ENCODE results near the gene RAPGEF5.

The RAPGEF5 gene

GRCh38 chr7:22213081-22213480 is 143.9 kb downstream of the RAPGEF5 start:
- DNase-seq: no peak

DNA sequence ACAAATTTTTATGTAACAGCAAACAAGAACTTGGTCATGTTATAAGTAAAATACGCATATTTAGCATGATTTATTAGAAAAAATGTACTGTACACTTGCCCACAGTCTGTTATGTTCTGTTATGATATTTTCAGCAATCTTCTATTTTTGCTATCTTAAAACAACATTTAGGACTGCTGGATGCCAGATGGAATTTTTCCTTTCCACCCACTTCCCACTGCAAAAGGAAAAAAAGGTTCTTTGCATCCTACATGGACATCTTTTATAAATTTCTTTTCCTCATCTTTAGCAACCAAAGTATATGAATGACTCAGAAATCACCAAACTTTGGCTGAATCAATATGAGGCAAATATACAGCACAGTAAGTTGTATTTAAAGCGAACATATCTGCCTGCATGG is 146.0 kb downstream of the RAPGEF5 start:
- DNase-seq: no peak

- no peak for DNase-seq
Measured at GRCh38 chr7:22210355-22210754, 146.6 kb downstream of the RAPGEF5 start.

DNA sequence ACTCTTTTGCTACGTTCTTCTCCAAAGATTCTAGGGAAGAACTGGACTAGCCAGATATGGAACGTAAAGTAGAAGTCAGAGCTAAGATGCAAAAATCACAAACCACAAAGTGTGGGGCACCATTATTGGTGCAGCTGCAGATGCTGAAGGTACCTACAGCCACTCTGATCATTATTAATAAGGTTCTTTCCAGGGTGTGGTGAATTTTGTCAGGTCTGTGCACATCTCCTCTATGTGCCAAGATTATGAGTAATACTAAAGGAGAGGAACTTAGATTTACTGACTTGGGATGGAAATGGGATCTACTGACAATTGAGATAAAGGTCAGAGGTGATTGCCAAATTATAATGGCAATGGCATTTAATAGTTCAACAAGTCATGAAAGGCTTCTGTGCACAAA is 148.2 kb downstream of the RAPGEF5 start:
- no peak for DNase-seq

DNA sequence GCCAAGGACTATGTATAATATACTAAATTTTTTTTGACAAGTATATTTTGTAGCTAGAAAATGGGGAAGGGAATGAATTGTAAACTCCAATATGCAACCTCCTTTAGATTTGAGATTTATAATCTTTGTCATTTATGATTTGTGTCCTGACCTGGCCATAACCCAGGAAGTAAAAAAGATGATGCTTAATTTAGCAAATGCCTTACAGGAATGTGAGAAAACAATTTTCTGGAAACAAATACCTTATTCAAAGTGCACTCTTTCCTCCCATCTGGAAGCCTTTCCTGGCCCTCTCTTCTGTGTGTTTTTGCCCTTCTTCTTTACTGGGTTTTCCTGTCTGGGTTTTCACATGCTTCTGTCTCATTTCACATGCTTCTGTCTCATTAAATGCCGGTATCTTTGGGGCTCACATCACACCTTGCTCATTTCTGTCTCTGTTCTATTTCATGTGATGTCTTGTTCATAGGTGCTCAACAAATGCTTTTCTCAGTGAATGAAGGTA is 149.2 kb downstream of the RAPGEF5 start:
- DNase-seq: no peak

DNA sequence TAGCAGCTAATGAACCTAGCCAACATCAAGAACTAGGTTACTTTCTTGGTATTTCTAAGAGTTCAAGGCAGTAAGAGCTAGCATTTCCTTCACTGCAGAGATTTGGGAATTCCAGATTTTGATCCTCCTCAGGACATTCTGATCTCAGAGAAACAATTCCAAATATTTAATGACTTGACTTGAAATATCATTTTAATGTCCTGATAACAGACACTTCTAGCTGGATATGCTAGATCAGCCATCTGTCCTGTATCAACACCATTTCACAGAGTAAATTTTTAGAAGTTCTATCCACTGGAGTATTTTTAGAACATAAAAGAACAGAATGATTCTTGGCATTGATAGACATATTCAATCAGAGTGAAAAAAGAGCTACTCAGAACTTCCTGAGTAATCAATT is 151.3 kb downstream of the RAPGEF5 start:
- no peak for DNase-seq

DNA sequence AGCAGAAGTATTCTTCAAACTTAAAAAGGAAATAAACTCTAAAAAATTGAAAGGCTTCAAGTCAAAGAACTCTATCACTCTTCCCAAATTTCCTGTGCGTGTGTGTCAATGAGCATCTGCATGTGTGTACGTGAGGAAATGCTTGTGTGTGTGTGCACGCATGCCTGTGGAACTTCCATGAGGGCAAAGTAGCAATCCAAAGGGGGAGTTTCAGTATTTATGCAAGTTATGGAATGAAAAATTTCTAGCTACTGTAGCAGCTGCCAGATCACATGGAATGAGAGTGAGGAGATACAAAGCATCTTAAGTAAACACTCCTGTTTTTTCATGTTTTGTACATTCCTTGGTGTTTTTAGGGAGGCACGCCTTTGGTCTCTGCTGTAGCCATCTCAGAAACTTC is 152.6 kb downstream of the RAPGEF5 start:
- DNase-seq: no peak

DNA sequence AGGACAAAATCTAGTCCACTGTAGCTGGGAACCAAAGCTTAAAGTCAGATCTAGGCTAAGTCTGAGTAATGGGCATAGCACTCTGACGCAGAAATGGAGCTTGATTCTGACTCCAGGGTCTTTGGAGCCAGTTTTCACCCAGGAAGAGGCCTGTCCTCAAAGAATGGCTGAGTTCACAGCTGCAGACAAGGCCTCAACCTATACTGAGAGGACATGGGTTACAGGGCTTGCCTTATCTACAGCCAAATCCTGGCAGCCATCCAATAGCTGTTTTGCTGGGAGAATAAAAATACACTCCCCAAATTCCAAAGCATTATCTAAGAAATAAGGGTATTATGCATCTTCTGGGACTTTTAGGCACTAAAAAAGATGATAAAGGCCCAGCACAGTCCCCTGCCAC is 154.8 kb downstream of the RAPGEF5 start:
- no peak for DNase-seq

GRCh38 chr7:22201186-22201880 is 155.6 kb downstream of the RAPGEF5 start:
- DNase-seq: no peak

GRCh38 chr7:22200777-22201176 is 156.2 kb downstream of the RAPGEF5 start:
- no peak for DNase-seq

GRCh38 chr7:22200238-22200637 is 156.7 kb downstream of the RAPGEF5 start:
- no peak for DNase-seq

DNA sequence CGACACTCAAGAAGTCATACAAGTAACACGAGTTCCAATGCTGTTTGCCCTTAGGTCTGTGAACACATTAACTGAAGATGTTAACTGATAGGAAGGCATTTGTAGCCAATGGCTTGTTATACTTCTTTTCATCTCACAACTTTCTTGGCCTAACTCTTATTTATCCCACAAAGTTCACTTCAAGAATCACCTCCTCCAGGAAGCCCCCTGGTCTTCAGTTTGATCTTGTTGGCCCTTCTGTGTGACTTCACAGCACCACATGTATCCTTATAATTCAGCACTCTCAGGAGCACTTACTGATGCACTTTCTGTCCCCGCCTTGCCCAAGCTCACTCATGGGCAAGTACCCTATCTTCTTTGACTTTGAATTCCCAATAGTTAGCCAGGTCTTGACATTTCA is 159.6 kb downstream of the RAPGEF5 start:
- DNase-seq: no peak

DNA sequence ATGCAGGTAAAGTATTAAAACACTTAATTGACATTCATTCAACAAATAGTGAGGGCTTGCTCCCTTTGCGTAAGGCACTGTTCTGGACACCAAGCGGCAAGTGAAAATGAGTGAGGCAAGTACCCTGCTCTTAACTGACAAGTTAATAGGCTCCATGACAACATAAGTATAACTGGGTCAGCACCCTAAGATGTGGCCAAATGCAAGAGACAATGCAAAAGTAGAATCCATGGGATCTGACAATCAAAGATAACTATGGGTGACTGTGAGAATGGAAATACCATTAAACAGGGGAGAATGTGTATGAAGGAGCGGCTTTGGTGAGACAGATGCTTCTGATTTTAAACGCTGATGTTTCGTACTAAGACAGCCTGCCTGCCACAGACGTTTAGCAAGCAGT is 160.5 kb downstream of the RAPGEF5 start:
- no peak for DNase-seq

GRCh38 chr7:22195397-22196172 is 161.4 kb downstream of the RAPGEF5 start:
- DNase-seq: no peak

GRCh38 chr7:22194658-22195273 is 162.2 kb downstream of the RAPGEF5 start:
- no peak for DNase-seq

DNA sequence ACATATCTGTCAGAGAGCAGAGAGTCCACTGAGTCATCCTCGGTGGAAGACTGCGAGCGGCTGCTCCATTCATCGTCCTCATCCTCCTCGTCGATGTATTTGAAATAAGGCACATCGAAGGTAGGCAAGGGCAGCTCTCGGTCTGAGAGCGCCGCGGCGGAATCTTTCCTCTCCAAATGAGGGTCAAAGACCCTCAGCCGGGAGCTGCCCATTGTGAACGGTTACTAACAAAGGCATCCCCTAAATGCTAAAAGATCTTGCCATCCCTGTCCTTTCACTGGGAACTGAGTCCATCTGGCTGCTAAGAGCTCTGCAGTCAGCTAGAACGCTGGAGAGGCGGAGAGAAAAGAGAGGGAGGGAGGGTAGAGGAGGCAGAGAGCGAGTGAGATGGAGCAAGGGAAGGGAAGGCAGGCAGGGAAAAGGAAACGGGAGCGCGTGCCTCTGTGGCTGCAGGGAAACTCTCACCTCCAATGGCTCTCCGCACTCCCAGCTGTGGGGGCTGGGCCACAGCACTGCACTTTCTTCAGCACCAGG is 163.4 kb downstream of the RAPGEF5 start:
- DNase-seq: no peak

DNA sequence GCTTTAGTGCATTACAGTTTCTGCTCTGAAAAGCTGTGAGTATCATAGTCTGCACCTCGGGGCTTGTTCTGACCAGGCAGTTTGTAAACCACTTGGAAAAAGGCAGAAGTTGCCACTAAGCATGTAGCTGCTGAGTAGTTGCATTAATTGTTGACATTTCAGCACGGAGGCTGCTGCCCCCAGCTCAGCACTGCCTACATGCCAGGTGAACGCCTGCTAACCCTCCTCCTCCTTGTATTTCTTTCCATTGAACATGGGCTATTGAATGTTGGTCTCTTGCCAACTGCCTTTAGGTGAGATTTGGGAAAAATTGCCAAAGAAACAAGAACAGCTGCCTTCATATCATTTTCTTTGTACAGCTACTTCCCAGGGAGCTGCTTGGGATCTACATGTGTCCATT is 164.2 kb downstream of the RAPGEF5 start:
- no peak for DNase-seq

DNA sequence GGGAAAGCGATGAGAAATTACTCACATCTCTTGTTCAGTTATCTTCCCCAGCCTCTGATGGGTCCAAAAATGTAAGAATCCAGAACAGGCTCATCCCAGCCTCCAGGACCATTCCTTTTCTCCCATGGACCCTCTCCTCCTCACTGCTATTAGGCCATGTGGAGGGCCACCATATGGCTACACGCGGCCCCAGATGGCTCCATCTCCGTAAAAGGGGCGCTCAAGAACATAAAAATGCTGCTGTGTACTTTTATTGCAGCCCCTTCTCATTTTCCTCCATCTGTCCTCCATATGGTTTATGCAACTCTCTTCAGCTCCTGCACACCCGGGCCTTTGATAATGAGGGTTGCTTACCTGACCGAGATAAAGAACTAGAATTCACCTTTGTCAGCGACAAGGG is 166.2 kb downstream of the RAPGEF5 start:
- no peak for DNase-seq

DNA sequence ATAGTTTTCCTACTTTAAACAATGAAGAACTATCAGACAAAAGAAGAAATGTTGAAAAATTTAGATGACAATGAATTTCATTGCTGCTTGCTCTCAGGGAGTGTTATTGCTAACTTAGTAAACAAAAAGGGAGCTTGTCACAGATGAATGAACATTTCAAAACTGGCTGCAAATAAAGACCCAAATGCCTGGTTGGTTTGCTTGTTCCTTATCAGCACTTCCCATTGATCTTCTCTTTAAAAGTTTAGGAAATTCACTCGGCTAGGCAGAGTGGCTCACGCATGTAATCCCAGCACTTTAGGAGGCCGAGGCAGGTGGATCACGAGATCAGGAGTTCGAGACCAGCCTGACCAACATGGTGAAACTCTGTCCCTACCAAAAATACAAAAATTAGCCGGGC is 167.2 kb downstream of the RAPGEF5 start:
- no peak for DNase-seq

DNA sequence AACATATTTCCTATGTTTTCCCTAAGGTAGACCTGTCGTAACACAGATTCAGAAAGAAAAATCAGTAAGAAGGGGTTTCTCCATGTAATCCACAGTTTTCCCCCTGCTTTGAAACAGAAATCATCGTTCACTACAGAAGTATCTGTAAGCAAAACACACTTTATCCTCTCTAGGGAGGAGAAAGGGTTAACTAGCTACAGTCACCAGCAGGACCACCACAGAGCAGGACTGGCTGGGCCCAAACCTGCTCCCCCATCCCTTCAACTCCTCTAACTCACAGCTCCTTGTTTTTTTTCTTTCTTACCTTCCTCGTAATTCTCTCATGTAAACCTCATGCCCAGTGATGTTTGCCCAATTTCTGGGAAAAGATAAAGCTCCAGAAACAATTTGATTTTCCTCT is 167.7 kb downstream of the RAPGEF5 start:
- DNase-seq: no peak

- DNase-seq: no peak
Measured at GRCh38 chr7:22187691-22188348, 169.1 kb downstream of the RAPGEF5 start.

GRCh38 chr7:22185559-22185958 is 171.4 kb downstream of the RAPGEF5 start:
- no peak for DNase-seq

GRCh38 chr7:22184549-22185199 is 172.3 kb downstream of the RAPGEF5 start:
- DNase-seq: no peak

Measured in activated naive CD4-positive, alpha-beta T cell treated with anti-CD3 and anti-CD28 coated beads, Interleukin-2, amount 50 U/mL, for 16 hours (primary cell).